Karpas-422 (cell line): ENCODE results near the gene GNG8. TPM values are rescaled to one million over a fixed set of nuclear protein-coding genes. Genes with fewer than 3 reads are reported as not detected.

Experiments used
- DNase-seq: peaks from one replicate; pipeline ENCODE4 v3.0.0-alpha.2; 2015
- H2AFZ ChIP-seq: fragments of 200-600 bp; sonication (generic); 2 replicates; pipeline ENCODE4 v1.6.1; 2014; ENCODE audit warnings: antibody characterized with exemption, low read length, mixed read lengths
- H3K27ac ChIP-seq: fragments of 200-600 bp; sonication (generic); 2 replicates; pipeline ENCODE4 v1.5.1; 2014; ENCODE audit warnings: mild to moderate bottlenecking, low read length, moderate library complexity
- H3K27me3 ChIP-seq: fragments of 200-600 bp; sonication (generic); 2 replicates; pipeline ENCODE4 v1.6.1; 2014; ENCODE audit warnings: low read length, mixed read lengths
- H3K36me3 ChIP-seq: fragments of 200-600 bp; sonication (generic); 2 replicates; pipeline ENCODE4 v1.6.1; 2014; ENCODE audit warnings: low read length, mixed read lengths; ENCODE audit not compliant: insufficient read depth
- H3K4me1 ChIP-seq: fragments of 200-600 bp; sonication (generic); 2 replicates; pipeline ENCODE4 v1.6.1; 2014; ENCODE audit warnings: mild to moderate bottlenecking, low read length, mixed read lengths
- H3K4me2 ChIP-seq: fragments of 200-600 bp; sonication (generic); 2 replicates; pipeline ENCODE4 v1.6.1; 2014; ENCODE audit warnings: low read length, low read depth, mild to moderate bottlenecking; ENCODE audit not compliant: poor library complexity, severe bottlenecking
- H3K4me3 ChIP-seq: fragments of 200-600 bp; sonication (generic); 2 replicates; pipeline ENCODE4 v1.5.1; 2014; ENCODE audit warnings: mild to moderate bottlenecking, antibody characterized with exemption, low read length, mixed read lengths
- H3K79me2 ChIP-seq: fragments of 200-600 bp; sonication (generic); 2 replicates; pipeline ENCODE4 v1.6.1; 2014; ENCODE audit warnings: mild to moderate bottlenecking, low read length, mixed read lengths
- H3K9ac ChIP-seq: fragments of 200-600 bp; sonication (generic); 2 replicates; pipeline ENCODE4 v1.6.0; 2014; ENCODE audit warnings: low read length
- H3K9me2 ChIP-seq: fragments of 200-600 bp; sonication (generic), shearing (Covaris generic); replicated peaks from 2 replicates; pipeline ENCODE4 v1.6.0; 2014; ENCODE audit warnings: mild to moderate bottlenecking, low read length, moderate library complexity; ENCODE audit not compliant: insufficient read depth
- H3K9me3 ChIP-seq: fragments of 300-700, 200-600 bp; sonication (generic); 2 replicates; pipeline ENCODE4 v1.6.1; 2014; ENCODE audit warnings: low read length, mixed read lengths
- H4K20me1 ChIP-seq: fragments of 200-600 bp; sonication (generic); 2 replicates; pipeline ENCODE4 v1.6.1; 2014; ENCODE audit warnings: mild to moderate bottlenecking, antibody characterized with exemption, low read length, low read depth; ENCODE audit not compliant: insufficient read depth
- total RNA-seq: library from RNA; depleted of rRNA; stranded (reverse); fragments of >200 nt; shearing (Covaris generic); gene quantifications from 2 replicates; pipeline ENCODE4 v1.2.3, GENCODE V29; 2014; ENCODE audit warnings: low replicate concordance

Gene GNG8
- total RNA-seq, 1 experiment from 2014 or later, result not detected

GRCh38 chr19:46626446-46626845, 9.6 kb downstream of the GNG8 start:
- no peak overlapping the region for H2AFZ ChIP-seq
- no peak overlapping the region for H3K9ac ChIP-seq
- no peaks in the 10 kb centered on the region for H4K20me1 ChIP-seq
- no peaks in the 10 kb centered on the region for H3K9me3 ChIP-seq
- no peak overlapping the region for H3K4me3 ChIP-seq
- no peak overlapping the region for H3K27ac ChIP-seq
- no peaks in the 10 kb centered on the region for H3K36me3 ChIP-seq
- no peaks in the 10 kb centered on the region for H3K79me2 ChIP-seq
- no peak overlapping the region for H3K4me2 ChIP-seq
- no peak for DNase-seq
- H3K27me3 ChIP-seq, result no peaks in the 10 kb centered on the region
- H3K4me1 ChIP-seq, result no peaks in the 10 kb centered on the region
- no peaks in the 10 kb centered on the region for H3K9me2 ChIP-seq

- Histone ChIP-seq H3K27ac (no peak overlapping the region), H3K27me3 (no peaks in the 10 kb centered on the region), H3K4me1 (no peaks in the 10 kb centered on the region), H3K9ac (no peak overlapping the region), H3K9me3 (no peaks in the 10 kb centered on the region), H3K9me2 (no peaks in the 10 kb centered on the region), H3K4me3 (no peak overlapping the region), H4K20me1 (no peaks in the 10 kb centered on the region), H3K4me2 (no peak overlapping the region), H2AFZ (no peak overlapping the region), H3K79me2 (no peaks in the 10 kb centered on the region), H3K36me3 (no peaks in the 10 kb centered on the region)
- DNase-seq, result no peak
These were observed 10.3 kb downstream of the GNG8 start for GRCh38 chr19:46625731-46626130.

GRCh38 chr19:46624958-46625661, 10.9 kb downstream of the GNG8 start, which contains the start of gene PTGIR:
PTGIR (minus strand) TSS chr19:46625089; CDS start chr19:46624225, 864 bp downstream.
- no peak within 1 kb of the TSS for H3K27ac ChIP-seq
- H3K36me3 ChIP-seq, result no peaks in the 10 kb centered on the region
- H3K27me3 ChIP-seq, result no peaks in the 10 kb centered on the region
- no peak within 1 kb of the TSS for H3K4me2 ChIP-seq
- no peaks in the 10 kb centered on the region for H3K9me3 ChIP-seq
- H4K20me1 ChIP-seq, result no peaks in the 10 kb centered on the region
- H3K9ac ChIP-seq, result no peak within 1 kb of the TSS
- H2AFZ ChIP-seq, result no peak within 1 kb of the TSS
- H3K79me2 ChIP-seq, result no peaks in the 10 kb centered on the region
- H3K4me3 ChIP-seq, result no peak within 1 kb of the TSS
- H3K9me2 ChIP-seq, result no peaks in the 10 kb centered on the region
- H3K4me1 ChIP-seq, result no peaks in the 10 kb centered on the region
- DNase-seq, result no peak

- Histone ChIP-seq H3K4me2 (no peak overlapping the region), H3K4me1 (peaks cover 3% of the 10 kb centered on the region; the same call in 1 of the 2 replicates), H3K4me3 (no peak overlapping the region), H3K9me3 (no peaks in the 10 kb centered on the region), H3K27ac (no peak overlapping the region), H4K20me1 (no peaks in the 10 kb centered on the region), H2AFZ (no peak overlapping the region), H3K36me3 (no peaks in the 10 kb centered on the region), H3K79me2 (no peaks in the 10 kb centered on the region), H3K27me3 (no peaks in the 10 kb centered on the region), H3K9me2 (no peaks in the 10 kb centered on the region), H3K9ac (no peak overlapping the region)
- no peak for DNase-seq
These were observed 12.0 kb downstream of the GNG8 start for GRCh38 chr19:46623915-46624502.

- Histone ChIP-seq H3K4me2 (no peak overlapping the region), H3K9ac (no peak overlapping the region), H3K9me2 (no peaks in the 10 kb centered on the region), H3K79me2 (no peaks in the 10 kb centered on the region), H3K4me1 (peaks cover 5% of the 10 kb centered on the region), H3K9me3 (no peaks in the 10 kb centered on the region), H3K4me3 (no peak overlapping the region), H3K36me3 (no peaks in the 10 kb centered on the region), H2AFZ (no peak overlapping the region), H4K20me1 (no peaks in the 10 kb centered on the region), H3K27me3 (no peaks in the 10 kb centered on the region), H3K27ac (no peak overlapping the region)
- DNase-seq, result no peak
These were observed 13.9 kb downstream of the GNG8 start for GRCh38 chr19:46622118-46622446.

GRCh38 chr19:46621191-46622117, 14.5 kb downstream of the GNG8 start:
- Histone ChIP-seq H3K9ac (no peak overlapping the region), H3K36me3 (no peaks in the 10 kb centered on the region), H4K20me1 (no peaks in the 10 kb centered on the region), H3K4me2 (no peak overlapping the region), H3K4me3 (no peak overlapping the region), H3K27me3 (no peaks in the 10 kb centered on the region), H3K27ac (no peak overlapping the region), H3K4me1 (peaks cover 10% of the 10 kb centered on the region), H3K79me2 (no peaks in the 10 kb centered on the region), H3K9me3 (no peaks in the 10 kb centered on the region), H3K9me2 (no peaks in the 10 kb centered on the region), H2AFZ (no peak overlapping the region)
- DNase-seq, result no peak

GRCh38 chr19:46620716-46621115, 15.3 kb downstream of the GNG8 start:
- Histone ChIP-seq H3K27ac (no peak overlapping the region), H3K36me3 (no peaks in the 10 kb centered on the region), H3K4me3 (no peak overlapping the region), H4K20me1 (no peaks in the 10 kb centered on the region), H3K9ac (no peak overlapping the region), H3K4me2 (no peak overlapping the region), H3K9me2 (no peaks in the 10 kb centered on the region), H2AFZ (no peak overlapping the region), H3K27me3 (no peaks in the 10 kb centered on the region), H3K79me2 (no peaks in the 10 kb centered on the region), H3K9me3 (no peaks in the 10 kb centered on the region), H3K4me1 (peaks cover 10% of the 10 kb centered on the region)
- DNase-seq, result no peak

- no peaks in the 10 kb centered on the region for H4K20me1 ChIP-seq
- H2AFZ ChIP-seq, result no peak overlapping the region
- H3K4me2 ChIP-seq, result no peak overlapping the region
- no peaks in the 10 kb centered on the region for H3K9me3 ChIP-seq
- no peaks in the 10 kb centered on the region for H3K79me2 ChIP-seq
- no peak overlapping the region for H3K9ac ChIP-seq
- no peaks in the 10 kb centered on the region for H3K9me2 ChIP-seq
- peaks cover 10% of the 10 kb centered on the region for H3K4me1 ChIP-seq
- no peaks in the 10 kb centered on the region for H3K27me3 ChIP-seq
- no peak overlapping the region for H3K27ac ChIP-seq
- no peak for DNase-seq
- H3K36me3 ChIP-seq, result no peaks in the 10 kb centered on the region
- no peak overlapping the region for H3K4me3 ChIP-seq
These were observed 15.7 kb downstream of the GNG8 start for GRCh38 chr19:46620267-46620666.
